HEK293 (cell line): Measurements from ENCODE around the gene UNC93B1.

Experiments used
- CTCF ChIA-PET: fragments of 350-600 bp; formaldehyde crosslinking; extraction: SDS; loops from one replicate; lab custom pipeline; 2021; ENCODE audit warnings: antibody characterized with exemption; lab: Yijun Ruan, JAX
- POLR2A ChIA-PET: fragments of 300-600 bp; formaldehyde crosslinking; extraction: SDS; loops from one replicate; lab custom pipeline; 2020; ENCODE audit warnings: antibody characterized with exemption, inconsistent platforms; lab: Yijun Ruan, JAX
- H3K27ac ChIP-seq: fragments of 200-500 bp; sonication (Bioruptor generic); 2 replicates; pipeline ENCODE4 v1.5.1; 2014; ENCODE audit warnings: low read depth, low read length, control low read depth, inconsistent platforms; ENCODE audit errors: extremely low read depth
- H3K36me3 ChIP-seq, 2 experiments: fragments of 200-500 bp in 1 of 2; sonication (Bioruptor generic) in 1 of 2; 1 replicate in 1 of 2; 2 replicates in 1 of 2; pipeline ENCODE4 v1.5.1; 2014 to 2017; ENCODE audit warnings: inconsistent platforms in 2 of 2, low read length in 2 of 2; ENCODE audit not compliant: control insufficient read depth in 2 of 2, insufficient read depth in 1 of 2
- H3K4me1 ChIP-seq: fragments of 200-500 bp; sonication (Bioruptor generic); 2 replicates; pipeline ENCODE4 v1.5.1; 2014; ENCODE audit warnings: mild to moderate bottlenecking, low read length, inconsistent platforms; ENCODE audit not compliant: control insufficient read depth, insufficient read depth
- H3K4me3 ChIP-seq: 2 replicates; pipeline ENCODE4 v1.5.1; 2011; ENCODE audit warnings: low read depth, mild to moderate bottlenecking, control low read depth, low read length, moderate library complexity
- H3K9me3 ChIP-seq: fragments of 200-500 bp; sonication (Bioruptor generic); 2 replicates; pipeline ENCODE4 v1.5.1; 2014; ENCODE audit warnings: low read depth, low read length, inconsistent platforms; ENCODE audit not compliant: control insufficient read depth, insufficient read depth
- REST ChIP-seq: fragments of 450-650 bp; formaldehyde crosslinking; IDR thresholded peaks from 2 replicates; pipeline ENCODE4 v1.5.1; 2016; ENCODE audit warnings: missing biosample characterization, missing genetic modification characterization
- SP3 ChIP-seq: fragments of 450-650 bp; formaldehyde crosslinking; IDR thresholded peaks from 2 replicates; pipeline ENCODE4 v1.5.1; 2016; ENCODE audit warnings: missing biosample characterization, missing genetic modification characterization
- ZBTB6 ChIP-seq: fragments of 450-650 bp; formaldehyde crosslinking; IDR thresholded peaks from 2 replicates; pipeline ENCODE4 v1.5.1; 2017; ENCODE audit warnings: missing biosample characterization, missing genetic modification characterization
- ZBTB7A ChIP-seq: fragments of 450-650 bp; formaldehyde crosslinking; IDR thresholded peaks from 2 replicates; pipeline ENCODE4 v1.5.1; 2016; ENCODE audit warnings: low read depth, missing biosample characterization, missing genetic modification characterization
- ZIC2 ChIP-seq: fragments of 450-650 bp; formaldehyde crosslinking; IDR thresholded peaks from 2 replicates; pipeline ENCODE4 v1.5.1; 2016; ENCODE audit warnings: missing biosample characterization, missing genetic modification characterization
- ZNF155 ChIP-seq: fragments of 450-650 bp; formaldehyde crosslinking; IDR thresholded peaks from 2 replicates; pipeline ENCODE4 v1.5.1; 2016; ENCODE audit warnings: missing biosample characterization, missing genetic modification characterization
- ZNF157 ChIP-seq: fragments of 450-650 bp; formaldehyde crosslinking; IDR thresholded peaks from 2 replicates; pipeline ENCODE4 v1.5.1; 2016; ENCODE audit warnings: missing biosample characterization, missing genetic modification characterization
- ZNF221 ChIP-seq: fragments of 450-650 bp; formaldehyde crosslinking; IDR thresholded peaks from 2 replicates; pipeline ENCODE4 v1.5.1; 2017; ENCODE audit warnings: missing biosample characterization, missing genetic modification characterization, borderline replicate concordance
- ZNF341 ChIP-seq: fragments of 450-650 bp; formaldehyde crosslinking; IDR thresholded peaks from 2 replicates; pipeline ENCODE4; 2016; ENCODE audit warnings: low read depth, missing biosample characterization, missing genetic modification characterization
- ZNF354C ChIP-seq: fragments of 450-650 bp; formaldehyde crosslinking; IDR thresholded peaks from 2 replicates; pipeline ENCODE4 v1.5.1; 2016; ENCODE audit warnings: missing biosample characterization, missing genetic modification characterization, low read depth, borderline replicate concordance
- ZNF398 ChIP-seq: fragments of 450-650 bp; formaldehyde crosslinking; IDR thresholded peaks from 2 replicates; pipeline ENCODE4 v1.5.1; 2017; ENCODE audit warnings: missing biosample characterization, missing genetic modification characterization
- ZNF426 ChIP-seq: fragments of 450-650 bp; formaldehyde crosslinking; IDR thresholded peaks from 2 replicates; pipeline ENCODE4 v1.5.1; 2017; ENCODE audit warnings: missing biosample characterization, missing genetic modification characterization, mild to moderate bottlenecking, inconsistent platforms, moderate library complexity
- ZNF473 ChIP-seq: fragments of 450-650 bp; formaldehyde crosslinking; IDR thresholded peaks from 2 replicates; pipeline ENCODE4 v1.5.1; 2017; ENCODE audit warnings: missing biosample characterization, missing genetic modification characterization
- ZNF571 ChIP-seq: fragments of 450-650 bp; formaldehyde crosslinking; IDR thresholded peaks from 2 replicates; pipeline ENCODE4 v1.5.0; 2017; ENCODE audit warnings: missing biosample characterization, missing genetic modification characterization
- ZNF621 ChIP-seq: fragments of 450-650 bp; formaldehyde crosslinking; IDR thresholded peaks from 2 replicates; pipeline ENCODE4 v1.5.1; 2017; ENCODE audit warnings: missing biosample characterization, missing genetic modification characterization
- ZNF692 ChIP-seq: fragments of 450-650 bp; formaldehyde crosslinking; IDR thresholded peaks from 2 replicates; pipeline ENCODE4 v1.5.1; 2016; ENCODE audit warnings: missing biosample characterization, missing genetic modification characterization
- ZSCAN4 ChIP-seq: fragments of 450-650 bp; formaldehyde crosslinking; IDR thresholded peaks from 2 replicates; pipeline ENCODE4 v1.5.1; 2017; ENCODE audit warnings: missing biosample characterization, missing genetic modification characterization
- ZXDB ChIP-seq: fragments of 450-650 bp; formaldehyde crosslinking; IDR thresholded peaks from 2 replicates; pipeline ENCODE4 v1.5.1; 2016; ENCODE audit warnings: missing biosample characterization, missing genetic modification characterization

Gene UNC93B1

GRCh38 chr11:68028802-68029545 lies 25.1 kb upstream of the UNC93B1 start:
- peak; percentile 66 for TF ChIP-seq ZNF692 (tag by site-specific recombination)
- TF ChIP-seq ZNF157 = no peak
- TF ChIP-seq ZSCAN4 = no peak
- TF ChIP-seq ZNF398 = no peak
- no peak for TF ChIP-seq ZNF426 (tag by site-specific recombination)
- TF ChIP-seq ZNF354C (tag by site-specific recombination) = no peak
- TF ChIP-seq ZNF341 = no peak
- no peak for TF ChIP-seq ZNF221 (tag by site-specific recombination)
- no peak for TF ChIP-seq ZNF155 (tag by site-specific recombination)
- TF ChIP-seq ZNF473 (tag by site-specific recombination) = no peak
- no peak for TF ChIP-seq ZBTB6
- no peak for TF ChIP-seq ZNF571 (tag by site-specific recombination)
- TF ChIP-seq ZBTB7A (tag by site-specific recombination) = no peak
- TF ChIP-seq REST (tag by site-specific recombination) = no peak
- TF ChIP-seq ZXDB (tag by site-specific recombination) = no peak
- TF ChIP-seq ZIC2 (tag by site-specific recombination) = peak; percentile 19; the same call in 1 of the 2 replicates
- TF ChIP-seq ZNF621 (tag by site-specific recombination) = no peak
- TF ChIP-seq SP3 (tag by site-specific recombination) = no peak
- H3K36me3 ChIP-seq = peaks cover 0 to 40% of the 10 kb centered on the region in 2 experiments; a peak in 1 of 3 replicates
- H3K4me3 ChIP-seq = no peak overlapping the region
- ChIA-PET CTCF (interaction anchor here (0.6 to 0.7 kb wide), 3 partner anchors 18 to 161 kb away, joined by 3 to 4 read pairs (median 3); no protein-coding TSS in a partner anchor), POLR2A (interaction anchor here (0.6 to 1.2 kb wide), 5 partner anchors 9 to 212 kb away, joined by 3 to 5 read pairs (median 4); no protein-coding TSS in a partner anchor)
- H3K4me1 ChIP-seq = 0 out of 2 replicates have a peak, but pooled peaks cover 2% of the 10 kb centered on the region
- no peaks in the 10 kb centered on the region for H3K9me3 ChIP-seq
- peak overlapping the region; percentile 35; the same call in 1 of the 2 replicates for H3K27ac ChIP-seq
